Measurements from ENCODE around the gene PLCB2. TPM values are rescaled to one million over a fixed set of nuclear protein-coding genes. Genes with fewer than 3 reads are reported as not detected.
A peak's percentile ranks its signal among the peaks of the same experiment; 100 is the strongest.

The PLCB2 gene
- total RNA-seq, 1 experiment from 2014 or later = not detected

DNA sequence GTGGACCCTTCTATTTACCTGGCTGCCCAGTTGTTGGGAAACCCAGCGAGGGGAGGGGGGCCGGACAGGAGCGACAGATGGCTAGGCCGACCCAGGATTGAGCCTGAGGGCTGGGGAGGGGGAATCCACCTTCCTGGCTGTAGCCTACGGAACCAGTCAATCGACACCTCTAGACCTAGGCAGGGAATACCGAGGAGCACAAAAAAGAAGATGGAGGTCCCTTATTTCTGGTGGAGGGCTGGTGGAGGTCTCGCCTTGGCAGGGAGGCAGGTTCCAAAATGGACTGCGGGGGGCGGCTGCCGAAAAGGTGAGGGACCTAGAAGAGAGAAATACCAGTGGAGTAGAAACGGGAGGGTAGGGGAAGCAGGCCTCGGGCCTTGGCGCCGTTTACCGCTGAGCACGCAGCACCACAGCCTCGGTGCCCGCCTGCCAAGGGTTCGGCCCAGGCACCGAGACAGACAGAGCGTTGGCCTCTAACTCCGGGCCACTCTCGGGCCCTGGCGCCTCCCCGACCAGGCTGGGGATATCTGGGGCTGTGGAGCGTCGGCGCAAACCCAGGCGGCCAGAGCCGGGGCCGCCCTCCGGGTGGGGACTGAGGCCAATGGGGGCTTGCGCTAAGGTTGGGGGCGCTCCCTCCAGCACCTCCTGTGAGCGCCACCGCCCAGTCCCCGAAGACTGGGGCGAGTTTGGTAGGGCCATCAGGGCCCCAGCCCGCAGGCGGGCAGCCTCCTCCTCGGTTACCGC, 26.5 kb downstream of the PLCB2 start:
- in situ Hi-C loops (cut with HindIII; ENCODE audit: low pct_unique_long_range_greater_than_20kb, low sequenced_read_pairs) = no loop called here
- DNase-seq (ENCODE audit: low read depth) = no peak

DNA sequence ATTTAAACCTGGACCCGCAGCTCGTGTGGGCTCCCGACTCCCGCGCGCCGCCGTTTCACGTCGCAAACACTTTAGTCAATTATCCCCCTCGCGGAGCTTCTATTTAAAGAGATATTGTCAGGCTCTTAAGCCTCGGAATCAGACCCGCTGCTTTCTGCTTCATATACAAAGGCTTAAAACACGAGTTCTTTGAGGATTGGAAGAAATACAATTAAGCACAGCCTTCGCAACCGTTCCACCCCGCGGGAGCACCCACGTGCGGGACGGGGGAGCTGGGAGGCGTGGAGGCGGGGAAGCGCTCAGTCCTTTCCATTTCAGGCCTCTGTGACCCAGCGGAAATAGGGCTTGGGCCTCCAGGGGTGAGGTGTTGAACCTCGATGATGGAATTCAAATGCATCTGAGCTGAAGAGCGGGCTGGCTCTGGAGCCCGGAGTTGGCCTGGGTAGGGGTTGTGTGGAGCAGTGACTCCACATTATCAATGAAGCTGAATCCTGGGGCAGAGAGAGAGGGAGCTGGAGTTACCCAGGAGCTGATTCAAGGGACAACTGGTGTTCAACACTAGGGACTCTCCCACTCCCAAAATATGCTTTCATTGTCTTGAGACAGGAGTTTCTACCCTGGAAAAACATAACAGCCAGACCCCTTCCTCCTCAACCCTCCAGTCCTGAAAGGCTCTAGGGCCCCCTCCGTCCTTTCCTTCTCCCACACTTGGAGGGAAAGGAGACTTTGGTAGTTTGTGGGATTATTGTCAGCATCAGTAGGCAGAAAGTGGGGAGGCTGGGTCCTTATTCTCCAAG, 27.3 kb downstream of the PLCB2 start:
- DNase-seq (ENCODE audit: low read depth) = no peak
- in situ Hi-C loops (cut with HindIII; ENCODE audit: low pct_unique_long_range_greater_than_20kb, low sequenced_read_pairs) = no loop called here

DNA sequence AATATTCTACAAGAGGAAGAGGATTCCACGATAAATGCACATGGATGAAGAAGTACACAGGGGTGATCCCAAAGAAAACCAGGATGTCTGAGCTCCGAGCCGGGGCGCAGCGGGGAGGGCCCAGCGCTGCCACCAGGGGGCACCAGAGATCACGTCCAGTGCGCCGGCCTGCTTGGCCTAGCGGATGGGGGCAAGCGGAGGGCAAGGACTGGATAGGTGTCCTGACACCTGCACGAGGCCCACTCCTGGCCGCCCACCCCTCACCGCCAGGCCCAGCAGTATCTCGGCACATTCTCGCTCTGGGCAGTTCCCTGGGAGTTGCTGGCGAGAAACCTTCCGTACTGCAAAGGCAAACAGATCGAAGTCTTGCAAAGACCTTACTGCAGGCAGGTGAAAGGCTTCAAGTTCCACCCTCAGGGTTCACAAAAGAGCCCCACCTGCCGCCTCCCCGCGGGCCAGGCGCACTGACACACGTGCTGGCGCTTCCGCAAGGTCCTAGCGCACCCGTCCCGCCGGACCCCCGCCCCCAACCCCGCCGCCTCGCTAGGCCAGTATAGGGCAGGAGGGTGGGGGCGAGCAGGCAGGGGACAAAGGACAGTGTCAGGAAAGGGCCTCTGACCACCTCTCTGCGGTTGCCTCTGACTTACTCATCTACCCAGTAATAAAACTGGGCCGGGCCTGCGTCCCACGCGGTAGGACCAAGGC, 28.1 kb downstream of the PLCB2 start:
- in situ Hi-C loops (cut with HindIII; ENCODE audit: low pct_unique_long_range_greater_than_20kb, low sequenced_read_pairs) = no loop called here
- peak; percentile 34 for DNase-seq (ENCODE audit: low read depth)

DNA sequence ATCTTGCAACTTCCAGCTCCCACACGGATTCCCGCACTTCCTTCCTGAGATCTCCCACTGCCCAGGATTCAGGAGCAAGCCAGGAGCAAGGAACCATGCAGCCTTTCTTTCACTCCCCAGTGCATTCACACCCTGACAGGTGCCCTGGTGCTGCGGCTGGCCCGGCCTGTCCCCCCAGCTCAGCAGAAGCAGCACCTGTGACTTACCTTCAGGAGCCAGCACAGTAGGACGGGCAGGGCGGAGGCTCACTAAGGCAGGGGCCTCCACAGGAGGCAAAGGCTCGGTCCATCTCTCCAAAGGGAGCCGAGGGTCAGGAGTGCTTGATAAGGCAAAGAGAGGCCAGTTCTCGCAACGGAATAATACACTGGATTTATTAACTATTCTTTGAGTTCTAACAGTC, 29.7 kb downstream of the PLCB2 start:
- in situ Hi-C loops (cut with HindIII; ENCODE audit: low pct_unique_long_range_greater_than_20kb, low sequenced_read_pairs) = no loop called here
- no peak for DNase-seq (ENCODE audit: low read depth)

DNA sequence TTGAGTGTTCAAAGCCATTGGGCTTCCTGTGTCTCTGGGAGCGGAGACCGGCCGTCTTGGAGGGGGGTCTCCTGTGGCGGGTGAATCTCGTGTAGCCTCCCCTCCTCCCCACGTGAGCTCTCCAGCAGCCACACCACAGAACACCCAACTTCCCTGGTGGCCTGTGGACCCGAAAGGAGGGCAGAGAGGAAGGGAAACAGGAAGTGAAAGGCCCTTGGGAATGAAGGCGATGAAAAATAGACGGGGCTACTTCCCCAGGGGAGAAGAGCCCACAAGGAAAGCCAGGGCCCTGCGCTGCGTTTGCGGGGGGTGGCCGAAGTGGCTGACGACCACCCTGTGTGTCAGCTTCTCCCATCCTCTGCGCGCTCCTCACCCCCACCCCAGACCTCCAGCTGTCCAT, 30.3 kb downstream of the PLCB2 start:
- in situ Hi-C loops (cut with HindIII; ENCODE audit: low pct_unique_long_range_greater_than_20kb, low sequenced_read_pairs) = no loop called here
- no peak for DNase-seq (ENCODE audit: low read depth)

DNA sequence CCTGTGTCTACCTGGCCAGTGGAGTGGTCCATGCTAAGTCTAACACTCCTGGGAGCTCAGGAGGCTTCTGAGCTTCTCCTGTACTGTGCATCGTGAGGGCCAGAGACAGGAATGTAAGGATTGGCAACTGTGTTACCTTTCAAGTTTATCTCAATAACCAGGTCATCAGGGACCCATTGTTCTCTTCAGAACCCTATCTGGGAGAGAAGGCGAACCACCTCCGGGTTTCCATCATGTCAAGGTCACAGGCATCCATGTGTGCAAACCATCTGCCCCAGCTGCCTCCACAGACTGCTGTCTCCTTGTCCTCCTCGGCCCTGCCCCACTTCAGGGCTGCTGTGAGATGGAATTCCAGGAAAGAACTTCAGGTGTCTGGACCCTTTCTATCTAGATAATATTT, 30.8 kb downstream of the PLCB2 start:
- in situ Hi-C loops (cut with HindIII; ENCODE audit: low pct_unique_long_range_greater_than_20kb, low sequenced_read_pairs) = no loop called here
- no peak for DNase-seq (ENCODE audit: low read depth)

DNA sequence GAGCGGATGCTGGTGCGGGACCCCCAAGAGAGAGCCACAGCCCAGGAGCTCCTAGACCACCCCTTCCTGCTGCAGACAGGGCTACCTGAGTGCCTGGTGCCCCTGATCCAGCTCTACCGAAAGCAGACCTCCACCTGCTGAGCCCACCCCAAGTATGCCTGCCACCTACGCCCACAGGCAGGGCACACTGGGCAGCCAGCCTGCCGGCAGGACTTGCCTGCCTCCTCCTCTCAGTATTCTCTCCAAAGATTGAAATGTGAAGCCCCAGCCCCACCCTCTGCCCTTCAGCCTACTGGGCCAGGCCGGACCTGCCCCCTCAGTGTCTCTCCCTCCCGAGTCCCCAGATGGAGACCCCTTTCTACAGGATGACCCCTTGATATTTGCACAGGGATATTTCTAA, 31.8 kb downstream of the PLCB2 start:
- in situ Hi-C loops (cut with HindIII; ENCODE audit: low pct_unique_long_range_greater_than_20kb, low sequenced_read_pairs) = no loop called here
- DNase-seq (ENCODE audit: low read depth) = no peak

DNA sequence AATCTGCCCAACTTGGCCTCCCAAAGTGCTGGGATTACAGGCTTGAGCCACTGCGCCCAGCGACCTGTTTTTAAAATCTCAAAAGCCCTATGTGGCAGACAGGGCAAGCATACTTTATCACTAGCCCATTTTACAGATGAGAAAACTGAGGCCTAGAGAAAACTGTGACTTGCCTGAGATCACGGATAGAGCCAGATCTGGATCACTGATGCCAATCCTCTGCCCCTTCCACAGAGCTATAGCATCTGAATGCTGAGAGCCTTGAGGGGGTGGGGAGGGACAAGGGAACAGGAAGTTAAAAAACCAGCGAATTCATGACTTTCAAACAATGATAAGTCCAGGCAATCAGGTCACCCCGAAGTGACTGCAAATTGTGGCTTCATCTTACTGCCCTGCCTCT, 32.2 kb downstream of the PLCB2 start:
- DNase-seq (ENCODE audit: low read depth) = no peak
- in situ Hi-C loops (cut with HindIII; ENCODE audit: low pct_unique_long_range_greater_than_20kb, low sequenced_read_pairs) = no loop called here

DNA sequence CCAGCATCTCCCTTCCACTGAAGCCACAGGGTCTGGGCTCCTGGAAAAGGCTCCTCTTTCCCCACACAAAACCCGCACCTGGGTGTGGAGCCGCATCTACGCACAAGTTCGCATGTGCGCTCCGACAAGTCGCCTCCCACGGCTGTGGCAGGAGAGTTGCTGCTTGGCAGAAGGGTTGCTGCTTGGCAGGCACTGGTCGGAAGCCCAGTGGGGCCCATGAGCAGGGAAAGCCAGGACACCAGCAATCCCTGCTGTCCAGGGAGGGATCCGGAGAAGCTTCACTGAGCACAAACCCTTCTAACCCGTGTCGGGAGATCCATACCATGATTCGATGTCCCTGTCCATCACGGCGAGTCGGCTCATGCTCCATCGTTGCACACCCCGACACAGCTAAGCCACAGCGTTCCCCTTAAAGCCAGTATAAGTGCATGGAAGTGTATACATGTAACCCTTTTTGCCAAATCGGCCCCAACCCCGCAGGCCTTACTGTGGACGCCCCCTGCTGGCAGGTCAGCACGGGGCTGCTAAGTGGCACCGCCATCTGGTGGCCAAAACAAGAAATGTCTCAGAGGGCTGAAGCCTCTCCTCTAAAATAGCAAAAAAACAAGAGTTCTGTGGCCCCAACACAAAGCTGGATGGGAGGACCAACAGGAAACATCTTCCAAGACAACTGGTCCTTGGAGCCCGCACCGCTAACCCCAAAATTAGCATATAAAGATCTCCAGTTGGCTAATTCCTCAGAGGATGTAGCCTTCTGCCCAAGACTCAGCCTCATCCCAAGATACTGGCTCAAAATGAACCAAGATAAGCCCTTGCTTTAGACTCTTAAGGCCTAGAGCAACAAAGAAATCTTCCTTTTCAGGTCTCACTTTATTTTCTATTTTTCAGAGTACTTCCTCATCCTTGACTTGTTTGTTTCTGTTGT, 33.1 kb downstream of the PLCB2 start:
- DNase-seq (ENCODE audit: low read depth) = peak; percentile 66
- in situ Hi-C loops (cut with HindIII; ENCODE audit: low pct_unique_long_range_greater_than_20kb, low sequenced_read_pairs) = no loop called here

DNA sequence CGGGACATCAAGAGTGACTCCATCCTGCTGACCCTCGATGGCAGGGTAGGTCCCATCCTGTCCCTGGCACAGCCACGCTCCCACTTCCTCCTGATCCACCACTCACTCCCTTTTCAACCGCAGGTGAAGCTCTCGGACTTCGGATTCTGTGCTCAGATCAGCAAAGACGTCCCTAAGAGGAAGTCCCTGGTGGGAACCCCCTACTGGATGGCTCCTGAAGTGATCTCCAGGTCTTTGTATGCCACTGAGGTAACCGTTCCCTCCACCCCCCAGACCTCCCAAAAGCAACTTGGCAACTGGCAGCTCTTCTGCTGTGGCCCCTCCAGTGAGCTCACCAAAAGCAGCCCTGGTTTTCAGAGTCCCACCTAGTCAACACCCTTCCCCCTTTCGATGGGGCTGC, 34.3 kb downstream of the PLCB2 start:
- in situ Hi-C loops (cut with HindIII; ENCODE audit: low pct_unique_long_range_greater_than_20kb, low sequenced_read_pairs) = no loop called here
- DNase-seq (ENCODE audit: low read depth) = no peak

DNA sequence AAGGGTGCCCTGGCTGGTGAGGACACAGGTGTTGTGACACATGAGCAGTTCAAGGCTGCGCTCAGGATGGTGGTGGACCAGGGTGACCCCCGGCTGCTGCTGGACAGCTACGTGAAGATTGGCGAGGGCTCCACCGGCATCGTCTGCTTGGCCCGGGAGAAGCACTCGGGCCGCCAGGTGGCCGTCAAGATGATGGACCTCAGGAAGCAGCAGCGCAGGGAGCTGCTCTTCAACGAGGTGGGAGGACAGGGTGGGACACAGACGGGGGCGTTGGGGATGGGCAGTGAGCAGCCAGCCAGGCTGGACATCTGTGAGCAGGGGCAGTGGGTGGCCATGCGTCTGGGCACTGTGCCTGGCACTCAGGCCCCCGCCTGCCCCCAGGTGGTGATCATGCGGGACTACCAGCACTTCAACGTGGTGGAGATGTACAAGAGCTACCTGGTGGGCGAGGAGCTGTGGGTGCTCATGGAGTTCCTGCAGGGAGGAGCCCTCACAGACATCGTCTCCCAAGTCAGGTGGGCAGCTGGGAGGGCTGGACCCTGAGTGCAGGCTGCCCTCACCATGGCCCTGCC, 35.2 kb downstream of the PLCB2 start:
- in situ Hi-C loops (cut with HindIII; ENCODE audit: low pct_unique_long_range_greater_than_20kb, low sequenced_read_pairs) = no loop called here
- DNase-seq (ENCODE audit: low read depth) = no peak

DNA sequence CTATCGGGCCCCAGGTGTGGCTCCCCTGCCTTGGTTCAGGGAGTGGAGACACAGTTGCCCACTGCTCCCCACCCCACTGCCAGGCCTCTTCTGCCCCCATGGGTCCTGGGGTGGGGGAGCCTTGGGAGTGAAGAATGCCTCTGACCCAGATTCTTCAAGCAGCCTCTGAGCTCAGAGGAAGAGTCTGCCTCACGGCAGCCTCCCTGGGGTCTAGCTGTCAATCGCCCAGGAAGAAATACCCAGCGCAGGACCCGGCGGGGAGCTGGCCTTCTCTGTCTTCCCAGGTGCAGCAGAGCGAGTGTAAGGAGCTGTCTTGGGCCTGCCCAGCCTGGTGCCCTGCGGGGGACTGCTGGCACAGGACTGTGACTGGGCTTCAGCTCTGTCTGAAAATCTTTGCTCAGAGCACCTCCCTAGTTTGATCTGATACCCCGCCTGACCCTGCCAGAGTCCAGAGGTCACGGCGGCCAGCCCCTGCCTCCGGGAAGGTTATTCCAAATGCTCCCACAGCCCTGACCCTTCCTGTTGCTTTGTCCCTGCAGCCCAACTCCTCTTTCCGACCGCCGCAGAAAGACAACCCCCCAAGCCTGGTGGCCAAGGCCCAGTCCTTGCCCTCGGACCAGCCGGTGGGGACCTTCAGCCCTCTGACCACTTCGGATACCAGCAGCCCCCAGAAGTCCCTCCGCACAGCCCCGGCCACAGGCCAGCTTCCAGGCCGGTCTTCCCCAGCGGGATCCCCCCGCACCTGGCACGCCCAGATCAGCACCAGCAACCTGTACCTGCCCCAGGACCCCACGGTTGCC, 35.9 kb downstream of the PLCB2 start:
- in situ Hi-C loops (cut with HindIII; ENCODE audit: low pct_unique_long_range_greater_than_20kb, low sequenced_read_pairs) = no loop called here

DNA sequence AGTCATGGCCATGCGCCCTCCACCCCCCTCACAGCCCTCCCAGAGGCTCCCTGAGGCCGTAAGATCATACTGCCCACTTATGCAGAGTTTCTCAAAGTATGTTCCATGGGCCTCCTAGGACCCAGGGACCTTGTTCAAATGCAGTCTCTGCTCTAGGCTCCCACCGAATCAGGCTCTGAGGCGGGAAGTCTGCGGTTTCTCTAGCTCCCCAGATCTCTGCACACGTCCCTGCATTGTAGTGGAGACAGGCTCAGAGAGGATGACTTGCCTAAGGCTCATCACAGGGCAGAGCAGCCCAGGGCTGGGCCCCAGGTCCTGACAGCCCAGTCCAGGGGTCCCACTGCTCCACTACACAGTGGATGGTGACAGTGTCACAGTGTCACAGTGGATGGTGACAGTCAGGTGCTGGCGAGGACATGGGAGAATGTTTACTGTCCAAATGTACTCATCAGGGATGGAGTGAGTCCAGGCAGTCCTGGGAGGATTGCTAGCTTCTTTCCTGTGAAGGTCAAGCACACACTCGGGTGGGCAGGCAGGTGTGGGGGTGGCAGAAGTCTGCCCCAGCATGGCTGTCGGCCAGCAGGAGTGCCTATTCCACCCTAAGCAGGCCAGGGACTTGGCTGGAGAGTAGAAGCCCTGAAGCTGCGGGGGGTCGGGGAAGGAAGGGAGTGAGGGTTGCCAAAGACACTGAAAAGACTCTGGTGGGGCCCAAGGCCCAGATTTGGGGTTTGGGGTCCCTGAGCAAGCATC, 37.3 kb downstream of the PLCB2 start:
- in situ Hi-C loops (cut with HindIII; ENCODE audit: low pct_unique_long_range_greater_than_20kb, low sequenced_read_pairs) = no loop called here
- no peak for DNase-seq (ENCODE audit: low read depth)

More for the DNA sequence above, 35.9 kb downstream of the PLCB2 start:
- no peak for DNase-seq (ENCODE audit: low read depth)

DNA sequence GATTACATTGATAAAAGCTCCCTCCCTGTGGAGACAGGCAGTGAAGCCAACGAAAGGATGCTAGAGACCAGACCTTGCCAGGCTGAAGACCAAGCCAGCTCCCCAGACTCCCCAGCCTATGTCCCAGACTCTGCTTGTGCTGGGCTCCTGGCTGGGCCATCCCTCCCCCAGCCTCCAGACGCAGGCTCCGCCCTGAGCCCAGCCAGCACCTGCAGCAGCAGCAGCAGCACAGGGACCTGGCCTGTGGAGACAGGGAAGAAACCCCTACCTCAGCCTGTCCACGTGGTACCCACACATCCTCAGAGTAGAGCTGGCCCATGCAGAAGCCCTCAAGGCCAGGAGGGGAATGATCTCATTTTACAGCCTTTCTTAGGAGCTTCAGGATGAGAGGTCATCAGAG, 38.1 kb downstream of the PLCB2 start:
- in situ Hi-C loops (cut with HindIII; ENCODE audit: low pct_unique_long_range_greater_than_20kb, low sequenced_read_pairs) = no loop called here
- no peak for DNase-seq (ENCODE audit: low read depth)

DNA sequence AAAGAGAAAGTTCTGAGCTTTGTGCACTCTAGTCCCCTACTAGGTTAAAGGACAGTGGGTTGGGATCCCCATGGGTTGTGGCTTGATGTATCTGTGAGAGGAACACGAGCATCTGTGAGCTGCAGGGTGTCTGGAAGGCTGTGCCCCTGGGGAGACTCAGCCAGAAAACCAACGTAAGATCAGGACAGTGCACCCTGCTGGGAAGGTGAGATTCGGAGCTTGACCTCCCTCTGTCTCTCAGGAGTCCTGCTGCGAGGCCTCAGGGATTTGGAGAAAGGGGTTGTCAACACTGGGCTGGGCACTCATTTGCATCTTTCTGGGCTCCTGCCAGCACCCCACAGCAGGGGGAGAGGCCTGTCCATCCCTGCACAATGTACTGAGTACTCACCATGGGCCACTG, 40.1 kb downstream of the PLCB2 start:
- in situ Hi-C loops (cut with HindIII; ENCODE audit: low pct_unique_long_range_greater_than_20kb, low sequenced_read_pairs) = no loop called here
- no peak for DNase-seq (ENCODE audit: low read depth)

DNA sequence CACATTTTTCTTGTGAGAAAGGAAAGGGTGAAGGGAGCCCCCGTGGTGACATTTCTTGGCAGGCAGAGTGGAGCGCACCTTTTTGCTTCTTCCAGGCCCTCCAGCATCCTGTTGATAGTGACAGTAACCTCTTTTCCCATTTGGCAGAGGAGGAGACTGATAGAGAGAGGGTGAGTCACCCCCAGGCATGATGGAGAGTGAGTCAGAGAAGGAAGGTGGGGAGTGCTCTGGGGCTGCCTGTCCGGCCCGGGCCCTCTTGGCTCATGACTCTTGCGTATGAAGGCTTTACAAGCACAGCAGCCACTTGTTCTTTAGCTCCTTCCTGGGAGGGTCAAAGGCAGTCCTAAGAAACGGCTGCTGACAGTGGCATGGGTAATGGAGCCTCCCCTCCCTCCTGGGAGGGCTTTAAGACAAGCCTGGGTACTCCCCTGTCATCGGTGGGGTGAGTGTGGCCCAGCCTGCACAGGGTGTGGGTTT, 40.9 kb downstream of the PLCB2 start:
- in situ Hi-C loops (cut with HindIII; ENCODE audit: low pct_unique_long_range_greater_than_20kb, low sequenced_read_pairs) = no loop called here
- peak; percentile 92 for DNase-seq (ENCODE audit: low read depth)
